ENCODE results near the gene SERF2. TPM values are rescaled to one million over a fixed set of nuclear protein-coding genes. Genes with fewer than 3 reads are reported as not detected.
"Not testable (repeated sequence)": the region's sequence is repeated elsewhere in the genome, so short reads cannot be mapped to it uniquely, and the experiment has no call there.

SERF2 gene
- total and polyA plus RNA-seq, 8 donors: 276 to 3,403 (median 997) TPM

DNA sequence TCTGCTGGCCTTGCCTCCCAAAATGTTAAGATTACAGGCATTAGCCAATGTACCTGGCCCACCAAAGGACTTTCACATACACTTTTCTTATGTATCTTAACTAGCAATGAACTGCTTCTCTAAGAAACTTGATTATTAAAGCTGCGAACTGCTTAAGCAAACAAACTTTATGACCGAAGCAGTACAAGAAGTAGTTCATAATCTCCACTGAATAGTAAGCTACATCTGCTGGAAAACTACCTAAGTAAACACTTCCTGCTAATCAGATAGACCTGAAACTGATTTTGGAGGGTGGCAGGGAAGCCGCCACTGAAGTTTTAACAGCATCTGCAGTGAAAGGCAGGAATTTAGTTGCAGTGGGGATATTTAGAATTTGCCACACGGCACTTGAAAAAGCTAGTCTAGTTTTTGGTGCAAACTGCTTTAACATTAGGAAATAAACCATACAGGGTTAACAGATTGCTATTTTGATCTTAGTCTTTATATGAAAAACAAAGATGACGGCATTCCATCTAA, 16.4 kb downstream of the SERF2 start:
- WGBS, 5 donors: 58 to 84% (median 63%) methylated on average over 5 of the region's 5 CpGs

DNA sequence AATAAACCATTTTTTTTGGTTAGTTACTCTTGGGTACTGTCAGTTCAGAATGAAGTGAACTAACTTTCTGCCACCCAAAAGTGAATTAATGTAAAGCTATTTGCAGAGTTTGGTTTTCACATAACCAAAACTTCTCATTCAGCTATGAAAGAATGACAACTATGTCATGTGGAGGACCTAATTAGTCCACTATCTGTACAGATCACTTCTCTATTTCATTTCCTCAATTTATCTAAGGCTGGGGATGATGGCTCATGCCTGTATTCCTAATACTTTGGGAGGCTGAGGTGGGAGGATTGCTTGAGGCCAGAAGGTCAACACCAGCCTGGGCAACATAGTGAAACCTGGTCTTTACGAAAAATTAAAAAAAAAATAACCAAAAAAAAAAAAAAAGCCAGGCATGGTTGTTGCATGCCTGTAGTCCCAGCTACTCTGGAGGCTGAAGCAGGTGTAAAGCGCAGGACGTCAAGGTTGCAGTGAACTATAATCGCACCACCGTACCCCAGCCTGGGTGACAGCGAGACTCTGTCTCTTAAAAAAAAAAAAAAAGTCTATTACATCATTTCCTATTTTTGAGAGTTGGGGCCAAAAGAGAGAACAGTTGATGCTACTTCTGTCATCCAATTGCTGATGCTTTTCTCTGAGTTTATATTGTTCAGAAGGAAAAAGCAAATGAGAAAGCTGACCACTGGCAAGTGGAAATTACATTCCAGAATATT, 17.0 kb downstream of the SERF2 start:
- no peaks in the 10 kb centered on the region for H3K27me3 ChIP-seq
- intact Hi-C loops (cut with DNase I; ENCODE audit: low total_unique reads): no loop called here
- TF ChIP-seq POLR2AphosphoS5 (IDR thresholded peaks at IDR 0.05) (no peak), EP300 (IDR thresholded peaks at IDR 0.05) (no peak), POLR2A (IDR thresholded peaks at IDR 0.05) (no peak)
- TF ChIP-seq, protein P1, sequence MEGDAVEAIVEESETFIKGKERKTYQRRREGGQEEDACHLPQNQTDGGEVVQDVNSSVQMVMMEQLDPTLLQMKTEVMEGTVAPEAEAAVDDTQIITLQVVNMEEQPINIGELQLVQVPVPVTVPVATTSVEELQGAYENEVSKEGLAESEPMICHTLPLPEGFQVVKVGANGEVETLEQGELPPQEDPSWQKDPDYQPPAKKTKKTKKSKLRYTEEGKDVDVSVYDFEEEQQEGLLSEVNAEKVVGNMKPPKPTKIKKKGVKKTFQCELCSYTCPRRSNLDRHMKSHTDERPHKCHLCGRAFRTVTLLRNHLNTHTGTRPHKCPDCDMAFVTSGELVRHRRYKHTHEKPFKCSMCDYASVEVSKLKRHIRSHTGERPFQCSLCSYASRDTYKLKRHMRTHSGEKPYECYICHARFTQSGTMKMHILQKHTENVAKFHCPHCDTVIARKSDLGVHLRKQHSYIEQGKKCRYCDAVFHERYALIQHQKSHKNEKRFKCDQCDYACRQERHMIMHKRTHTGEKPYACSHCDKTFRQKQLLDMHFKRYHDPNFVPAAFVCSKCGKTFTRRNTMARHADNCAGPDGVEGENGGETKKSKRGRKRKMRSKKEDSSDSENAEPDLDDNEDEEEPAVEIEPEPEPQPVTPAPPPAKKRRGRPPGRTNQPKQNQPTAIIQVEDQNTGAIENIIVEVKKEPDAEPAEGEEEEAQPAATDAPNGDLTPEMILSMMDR (IDR thresholded peaks at IDR 0.05): no peak
- H3K27ac ChIP-seq: no peak overlapping the region
- H3K4me3 ChIP-seq: no peak overlapping the region
- 80 to 94% (median 91%) methylated on average over 6 of the region's 6 CpGs for WGBS, 5 donors
- peaks cover 0 to 22% (median 3%) of the 10 kb centered on the region in 4 donors for H3K4me1 ChIP-seq
- H3K9me3 ChIP-seq: no peaks in the 10 kb centered on the region
- DNase-seq: no peak
- H3K36me3 ChIP-seq: peaks cover 88 to 100% (median 100%) of the 10 kb centered on the region in 4 donors

More for the DNA sequence above, 16.4 kb downstream of the SERF2 start:
- peaks cover 81 to 100% (median 100%) of the 10 kb centered on the region in 4 donors for H3K36me3 ChIP-seq
- H3K27me3 ChIP-seq: no peaks in the 10 kb centered on the region
- no peak overlapping the region for H3K27ac ChIP-seq
- no peak overlapping the region for H3K4me3 ChIP-seq
- TF ChIP-seq EP300 (IDR thresholded peaks at IDR 0.05): no peak
- TF ChIP-seq POLR2AphosphoS5 (IDR thresholded peaks at IDR 0.05): no peak
- TF ChIP-seq, protein P1 (IDR thresholded peaks at IDR 0.05): no peak
- no peak for TF ChIP-seq POLR2A (IDR thresholded peaks at IDR 0.05)
- peaks cover 0 to 22% (median 3%) of the 10 kb centered on the region in 4 donors for H3K4me1 ChIP-seq
- intact Hi-C loops (cut with DNase I; ENCODE audit: low total_unique reads): no loop called here
- no peak for DNase-seq
- no peaks in the 10 kb centered on the region for H3K9me3 ChIP-seq

DNA sequence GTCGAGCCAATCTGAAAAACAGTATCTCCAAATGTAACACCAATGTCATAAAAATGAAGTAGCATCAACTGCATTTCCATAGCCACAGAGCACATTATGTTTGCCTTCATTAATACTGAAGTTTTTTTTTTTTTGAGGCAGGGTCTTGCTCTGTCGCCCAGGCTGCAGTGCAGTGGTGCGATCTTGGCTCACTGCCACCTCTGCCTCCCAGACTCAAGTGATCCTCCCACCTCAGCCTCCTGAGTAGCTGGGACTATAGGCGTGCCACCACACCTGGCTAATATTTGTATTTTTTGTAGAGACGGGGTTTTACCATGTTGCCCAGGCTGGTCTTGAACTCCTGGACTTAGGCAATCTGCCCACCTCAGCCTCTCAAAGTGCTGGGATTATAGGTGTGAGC, 22.9 kb downstream of the SERF2 start:
- Histone ChIP-seq H3K4me1 (peaks cover 0 to 14% (median 6%) of the 10 kb centered on the region in 4 donors), H3K36me3 (peaks cover 59 to 88% (median 81%) of the 10 kb centered on the region in 4 donors)
- H3K27ac ChIP-seq; H3K9me3 ChIP-seq; DNase-seq; H3K27me3 ChIP-seq; H3K4me3 ChIP-seq; intact Hi-C loops (cut with DNase I; ENCODE audit: low total_unique reads): not testable (repeated sequence)
- 94 to 98% (median 95%) methylated on average over 5 of the region's 5 CpGs for WGBS, 5 donors

DNA sequence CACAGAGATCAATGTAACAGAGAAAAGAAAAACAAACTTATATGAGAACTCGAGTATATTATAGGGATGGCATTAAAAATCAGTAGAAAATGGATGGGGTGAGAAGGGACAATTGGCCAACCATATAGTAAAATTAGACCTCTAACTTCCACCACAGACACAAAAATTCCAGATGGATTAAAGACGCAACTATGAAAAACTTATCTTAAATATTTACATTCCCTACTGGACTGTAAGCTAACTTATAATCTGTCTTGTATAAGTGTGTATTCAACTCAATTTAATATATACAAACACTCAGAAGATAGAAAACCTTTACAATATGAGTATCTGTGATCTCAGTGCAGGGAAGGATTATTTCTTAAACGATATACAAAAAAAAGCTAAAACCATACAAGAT, 29.4 kb downstream of the SERF2 start:
- no peak overlapping the region for H3K27ac ChIP-seq
- 23 to 38% (median 28%) methylated on average over 3 of the region's 3 CpGs for WGBS, 5 donors
- no peak for DNase-seq
- H3K4me3 ChIP-seq: no peak overlapping the region
- peaks cover 7 to 23% (median 22%) of the 10 kb centered on the region in 4 donors for H3K36me3 ChIP-seq
- H3K9me3 ChIP-seq: no peaks in the 10 kb centered on the region
- peaks cover 26 to 62% (median 46%) of the 10 kb centered on the region in 4 donors for H3K4me1 ChIP-seq
- H3K27me3 ChIP-seq: no peaks in the 10 kb centered on the region
- no peak for TF ChIP-seq EP300 (IDR thresholded peaks at IDR 0.05)
- no peak for TF ChIP-seq POLR2A (IDR thresholded peaks at IDR 0.05)
- TF ChIP-seq, protein P1 (IDR thresholded peaks at IDR 0.05): no peak
- TF ChIP-seq POLR2AphosphoS5 (IDR thresholded peaks at IDR 0.05): no peak
- intact Hi-C loops (cut with DNase I; ENCODE audit: low total_unique reads): no loop called here
